Spleen (tissue), 7 donors: ENCODE data around the gene BRAF.

ENCODE experiments used
- POLR2A ChIP-seq, 3 donors: fragments of 450-650 bp; IDR thresholded peaks; one replicate each; pipeline ENCODE4 v1.5.1; 2017; ENCODE audit warnings: antibody characterized with exemption in 3 of 3, mild to moderate bottlenecking in 1 of 3
- POLR2AphosphoS5 ChIP-seq, 3 donors: sonication (generic); formaldehyde crosslinking; IDR thresholded peaks; one replicate each; pipeline ENCODE4 v1.5.1; 2017; ENCODE audit warnings: antibody characterized with exemption in 3 of 3
- TF ChIP-seq, protein P1 (sequence below), 11 experiments: fragments of 200-600 bp in 7 of 11; fragments of 450-650 bp in 4 of 11; sonication (generic) in 4 of 11; IDR thresholded peaks in 8 of 11; conservative IDR thresholded peaks in 3 of 11; 1 replicate in 7 of 11; 2 replicates in 4 of 11; pipeline versions ENCODE4 v1.4.0 to v1.8.0; 2016 to 2021; ENCODE audit warnings: antibody characterized with exemption in 11 of 11, inconsistent platforms in 4 of 11, mild to moderate bottlenecking in 1 of 11
- donor health status: DM: no; HTN: no; CAD: no; lungs with moderate emphysema.
- donor health status: DM: no; HTN: no; CAD: no.
- donor health status: DM: no; HTN: no; CAD: no.

DNA sequence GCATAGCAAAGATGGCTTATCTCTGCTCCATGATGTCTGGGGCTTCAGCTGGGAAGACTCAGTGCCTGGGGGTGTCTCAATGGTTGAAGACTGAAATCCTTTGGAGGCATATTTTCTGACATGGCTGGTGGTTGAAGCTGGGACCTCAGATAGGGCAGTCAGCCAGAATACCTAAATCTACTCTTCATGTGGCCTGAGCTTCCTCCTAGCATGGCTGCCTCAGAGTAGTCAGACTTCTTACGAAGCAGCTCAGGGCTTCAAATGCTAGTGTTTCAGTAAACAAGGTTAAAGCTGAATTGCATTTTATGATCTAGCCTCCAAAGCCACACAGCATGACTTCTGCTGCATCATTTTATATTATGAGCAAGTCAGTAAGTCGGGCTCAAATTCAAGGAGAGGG lies 2.6 kb upstream of the BRAF start:
- TF ChIP-seq, protein P1, sequence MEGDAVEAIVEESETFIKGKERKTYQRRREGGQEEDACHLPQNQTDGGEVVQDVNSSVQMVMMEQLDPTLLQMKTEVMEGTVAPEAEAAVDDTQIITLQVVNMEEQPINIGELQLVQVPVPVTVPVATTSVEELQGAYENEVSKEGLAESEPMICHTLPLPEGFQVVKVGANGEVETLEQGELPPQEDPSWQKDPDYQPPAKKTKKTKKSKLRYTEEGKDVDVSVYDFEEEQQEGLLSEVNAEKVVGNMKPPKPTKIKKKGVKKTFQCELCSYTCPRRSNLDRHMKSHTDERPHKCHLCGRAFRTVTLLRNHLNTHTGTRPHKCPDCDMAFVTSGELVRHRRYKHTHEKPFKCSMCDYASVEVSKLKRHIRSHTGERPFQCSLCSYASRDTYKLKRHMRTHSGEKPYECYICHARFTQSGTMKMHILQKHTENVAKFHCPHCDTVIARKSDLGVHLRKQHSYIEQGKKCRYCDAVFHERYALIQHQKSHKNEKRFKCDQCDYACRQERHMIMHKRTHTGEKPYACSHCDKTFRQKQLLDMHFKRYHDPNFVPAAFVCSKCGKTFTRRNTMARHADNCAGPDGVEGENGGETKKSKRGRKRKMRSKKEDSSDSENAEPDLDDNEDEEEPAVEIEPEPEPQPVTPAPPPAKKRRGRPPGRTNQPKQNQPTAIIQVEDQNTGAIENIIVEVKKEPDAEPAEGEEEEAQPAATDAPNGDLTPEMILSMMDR (IDR thresholded peaks at IDR 0.05 in 8 of 11, conservative IDR thresholded peaks at IDR 0.05 in 3 of 11): no peak
- TF ChIP-seq POLR2AphosphoS5 (IDR thresholded peaks at IDR 0.05) (no peak), POLR2A (IDR thresholded peaks at IDR 0.05) (no peak)
